HG03095 (cell line): Measurements from ENCODE around the gene B4GALT2.
A peak's percentile ranks its signal among the peaks of the same experiment; 100 is the strongest.

Source experiments
- ATAC-seq: cut with Tn5 transposase; IDR thresholded peaks from one replicate; pipeline ENCODE4 v1.9.1; 2021; ENCODE audit warnings: moderate library complexity; ENCODE audit not compliant: unreplicated experiment

The B4GALT2 gene

DNA sequence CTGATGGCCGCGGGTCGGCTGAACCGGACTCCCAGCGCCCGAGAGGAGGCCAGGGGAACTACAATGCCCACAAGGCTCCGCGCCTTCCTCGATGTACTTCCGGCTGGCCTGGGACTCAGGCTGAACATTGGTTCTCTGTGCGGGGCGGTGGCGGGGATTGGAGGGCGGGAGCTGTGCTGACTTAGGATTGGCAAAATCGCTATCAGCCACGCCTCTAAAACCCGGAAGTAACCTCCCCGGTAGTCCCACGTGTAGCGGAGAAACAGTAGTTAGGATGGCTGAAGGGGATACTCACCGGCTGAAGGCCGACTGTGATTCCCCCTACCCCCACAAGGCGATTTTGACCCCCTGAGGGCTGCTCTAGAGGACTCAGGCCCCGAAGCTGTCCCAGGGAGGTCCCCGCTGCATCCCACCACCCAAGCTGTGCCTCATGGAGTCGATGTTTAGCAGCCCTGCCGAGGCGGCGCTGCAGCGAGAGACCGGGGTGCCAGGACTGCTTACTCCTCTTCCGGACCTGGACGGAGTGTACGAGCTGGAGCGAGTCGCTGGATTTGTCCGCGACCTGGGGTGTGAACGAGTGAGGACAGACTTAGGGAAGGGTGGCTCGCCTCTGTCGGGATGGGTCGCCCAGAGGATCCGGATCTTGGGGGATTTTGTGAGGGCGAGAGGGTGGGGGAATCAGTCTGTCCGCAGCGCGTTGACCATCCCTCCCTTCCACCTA is 9.1 kb upstream of the B4GALT2 start, which contains the start of gene DPH2:
DPH2 (plus strand) TSS at position 265 of the 721 bp plus-strand sequence; CDS start at position 431, 166 bp downstream.
- ATAC-seq = peak; percentile 74

DNA sequence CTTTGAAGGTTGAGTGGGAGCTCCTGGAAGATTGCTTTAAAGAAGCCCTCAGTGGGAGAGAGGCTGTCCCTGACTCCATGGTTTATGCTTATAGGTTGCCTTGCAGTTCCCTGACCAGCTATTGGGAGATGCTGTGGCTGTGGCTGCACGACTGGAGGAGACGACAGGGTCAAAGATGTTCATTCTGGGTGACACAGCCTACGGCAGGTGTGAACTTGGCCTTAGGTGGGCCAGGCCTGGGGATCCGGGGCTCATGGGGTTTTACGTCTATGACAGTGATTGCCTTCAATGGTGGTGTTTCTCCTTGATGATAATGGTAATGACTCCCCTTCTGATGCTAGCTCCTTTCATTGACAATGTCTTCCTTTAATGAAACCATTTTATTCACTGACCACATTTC is 8.5 kb upstream of the B4GALT2 start:
- no peak for ATAC-seq

GRCh38 chr1:43970911-43971310 is 8.1 kb upstream of the B4GALT2 start:
- ATAC-seq = no peak

GRCh38 chr1:43971336-43971980 is 7.6 kb upstream of the B4GALT2 start:
- ATAC-seq = no peak

DNA sequence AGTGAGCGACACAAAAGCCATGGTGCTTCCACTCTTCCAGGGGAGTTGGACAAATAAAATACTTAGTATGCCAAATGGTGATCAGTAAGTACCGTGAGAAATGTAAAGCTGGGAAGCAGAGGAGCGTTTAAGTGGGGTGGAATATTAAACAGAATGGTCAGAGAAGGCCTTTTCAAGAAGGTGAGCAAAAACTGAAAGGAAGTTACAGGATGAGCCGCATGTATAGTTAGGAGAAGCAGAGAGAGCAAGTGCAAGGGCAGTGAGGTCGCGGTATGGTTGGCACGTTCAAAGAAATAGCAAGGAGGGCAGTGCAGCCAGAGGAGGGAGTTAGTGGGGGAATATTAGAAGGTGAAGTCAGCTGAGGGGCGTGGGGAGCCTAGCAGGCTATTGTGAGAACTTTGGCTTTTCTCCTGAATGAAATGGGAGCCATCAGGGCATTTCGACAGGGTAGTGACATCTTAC is 5.0 kb upstream of the B4GALT2 start:
- ATAC-seq = no peak

- peak; percentile 54 for ATAC-seq
Measured at GRCh38 chr1:43974443-43975248, 4.4 kb upstream of the B4GALT2 start, which contains the start of gene ATP6V0B. Gene ATP6V0B, plus strand, starts transcription at chr1:43974960. Its CDS starts 81 bp downstream, at chr1:43975041.

DNA sequence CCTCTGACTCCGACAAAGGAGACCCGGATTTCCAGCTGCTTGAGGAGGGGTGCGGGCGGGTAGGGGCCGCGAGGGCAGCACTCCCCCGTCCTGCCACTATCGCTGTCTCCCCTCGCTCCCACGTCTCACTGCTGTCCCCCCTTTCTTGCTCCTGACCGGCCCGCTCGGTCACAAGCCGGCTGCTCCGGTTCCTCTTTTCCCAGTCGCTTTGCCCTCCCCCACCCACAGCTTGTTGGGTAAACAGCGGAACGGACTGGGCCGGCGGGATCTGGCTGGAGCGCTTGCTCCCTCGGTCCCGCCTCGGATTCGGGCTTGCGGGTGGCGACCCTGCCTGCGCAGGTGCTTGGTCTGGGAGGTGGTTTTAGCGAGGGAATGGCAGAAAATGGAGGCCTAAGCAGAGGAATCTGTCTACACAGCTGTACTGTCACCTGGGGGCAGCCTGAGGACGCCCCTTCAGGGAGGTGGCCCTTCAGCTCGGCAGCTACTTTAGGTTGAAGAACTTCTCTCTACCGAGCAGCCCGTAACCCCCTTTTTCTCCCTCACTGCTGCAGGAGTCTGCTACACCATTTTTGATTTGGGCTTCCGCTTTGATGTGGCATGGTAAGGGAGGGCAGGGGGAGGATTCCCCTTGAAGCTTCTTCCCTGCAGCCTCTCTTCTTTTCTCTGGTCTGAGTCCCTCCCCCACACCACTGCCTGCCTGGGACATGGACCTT is 3.6 kb upstream of the B4GALT2 start:
- ATAC-seq = no peak

DNA sequence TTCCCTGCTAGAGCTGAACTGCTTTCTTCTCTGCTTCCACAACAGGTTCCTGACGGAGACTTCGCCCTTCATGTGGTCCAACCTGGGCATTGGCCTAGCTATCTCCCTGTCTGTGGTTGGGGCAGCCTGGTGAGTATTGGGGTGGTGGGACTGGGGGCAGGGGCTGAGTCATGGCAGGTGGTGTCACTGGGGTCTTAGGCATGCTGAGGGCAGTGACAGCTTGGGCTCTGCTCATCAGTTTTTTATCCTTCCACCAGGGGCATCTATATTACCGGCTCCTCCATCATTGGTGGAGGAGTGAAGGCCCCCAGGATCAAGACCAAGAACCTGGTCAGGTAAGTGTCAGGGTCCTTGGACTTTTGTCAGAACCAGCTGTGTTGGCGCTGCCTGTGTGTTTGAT is 3.0 kb upstream of the B4GALT2 start:
- ATAC-seq = no peak

DNA sequence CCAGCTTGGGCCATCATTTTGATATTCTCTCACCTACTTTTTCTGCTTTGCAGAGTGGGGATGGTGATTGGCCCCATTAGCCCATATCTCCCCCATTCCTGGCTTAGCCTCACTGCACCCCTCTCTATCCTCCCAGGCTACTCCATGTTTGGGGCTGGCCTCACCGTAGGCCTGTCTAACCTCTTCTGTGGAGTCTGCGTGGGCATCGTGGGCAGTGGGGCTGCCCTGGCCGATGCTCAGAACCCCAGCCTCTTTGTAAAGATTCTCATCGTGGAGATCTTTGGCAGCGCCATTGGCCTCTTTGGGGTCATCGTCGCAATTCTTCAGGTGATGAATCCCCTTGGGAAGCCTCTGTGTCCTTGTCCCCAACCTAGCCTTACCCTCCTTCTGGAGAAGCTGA is 2.1 kb upstream of the B4GALT2 start:
- no peak for ATAC-seq

- ATAC-seq = no peak
Measured at GRCh38 chr1:43977376-43978263, 1.4 kb upstream of the B4GALT2 start.

GRCh38 chr1:43978264-43978550 is 803 bp upstream of the B4GALT2 start:
- no peak for ATAC-seq

DNA sequence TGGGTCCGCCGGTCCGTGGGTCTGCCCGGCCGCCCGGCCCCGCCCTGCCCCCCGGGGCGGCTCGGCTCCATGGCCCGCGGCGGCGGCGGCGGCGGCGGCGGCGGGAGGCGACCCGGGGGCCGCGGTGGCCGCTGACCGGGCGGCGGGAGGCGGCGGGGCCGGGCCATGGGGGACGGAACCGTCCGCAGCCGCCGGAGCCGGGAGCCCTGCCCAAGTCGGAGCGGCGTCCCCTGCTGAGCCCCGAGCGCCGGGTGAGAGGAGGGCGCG is 184 bp downstream of the B4GALT2 start:
- ATAC-seq = no peak

- no peak for ATAC-seq
Measured at GRCh38 chr1:43979528-43980254, 681 bp downstream of the B4GALT2 start.

- ATAC-seq = no peak
Measured at GRCh38 chr1:43980255-43981134, 1.5 kb downstream of the B4GALT2 start.

DNA sequence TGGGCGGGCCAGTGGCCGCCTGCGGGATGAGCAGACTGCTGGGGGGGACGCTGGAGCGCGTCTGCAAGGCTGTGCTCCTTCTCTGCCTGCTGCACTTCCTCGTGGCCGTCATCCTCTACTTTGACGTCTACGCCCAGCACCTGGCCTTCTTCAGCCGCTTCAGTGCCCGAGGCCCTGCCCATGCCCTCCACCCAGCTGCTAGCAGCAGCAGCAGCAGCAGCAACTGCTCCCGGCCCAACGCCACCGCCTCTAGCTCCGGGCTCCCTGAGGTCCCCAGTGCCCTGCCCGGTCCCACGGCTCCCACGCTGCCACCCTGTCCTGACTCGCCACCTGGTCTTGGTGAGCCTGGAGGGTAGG is 2.1 kb downstream of the B4GALT2 start:
- no peak for ATAC-seq

DNA sequence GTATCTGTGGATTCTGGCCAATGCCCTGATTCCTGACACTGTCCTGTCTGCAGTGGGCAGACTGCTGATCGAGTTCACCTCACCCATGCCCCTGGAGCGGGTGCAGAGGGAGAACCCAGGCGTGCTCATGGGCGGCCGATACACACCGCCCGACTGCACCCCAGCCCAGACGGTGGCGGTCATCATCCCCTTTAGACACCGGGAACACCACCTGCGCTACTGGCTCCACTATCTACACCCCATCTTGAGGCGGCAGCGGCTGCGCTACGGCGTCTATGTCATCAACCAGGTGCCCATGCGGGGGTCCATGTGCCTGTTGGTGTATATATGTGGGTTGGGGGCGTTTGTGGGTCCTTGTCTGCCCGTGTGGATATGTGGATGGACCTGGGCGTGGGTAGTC is 2.6 kb downstream of the B4GALT2 start:
- no peak for ATAC-seq

- no peak for ATAC-seq
Measured at GRCh38 chr1:43982241-43982640, 3.2 kb downstream of the B4GALT2 start.

DNA sequence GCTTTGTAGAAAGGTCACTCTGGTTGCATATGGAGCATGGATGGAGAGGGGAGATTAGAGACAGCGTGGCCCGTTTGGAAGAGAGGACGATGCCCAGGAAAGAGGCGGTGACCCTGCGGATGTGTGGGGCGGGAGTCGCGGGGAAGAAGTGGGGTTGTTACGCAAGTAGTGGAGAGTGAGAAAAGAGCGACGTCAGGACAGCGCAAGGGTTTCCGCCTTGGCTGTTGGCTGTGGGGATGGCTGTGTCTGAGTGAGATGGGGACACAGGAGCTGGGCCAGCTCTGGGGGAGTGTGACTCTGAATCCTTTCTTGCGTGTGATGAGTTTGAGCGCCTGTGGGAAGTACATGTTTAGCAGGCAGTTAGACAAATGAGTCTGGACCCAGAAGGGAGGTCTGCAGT is 3.8 kb downstream of the B4GALT2 start:
- ATAC-seq = no peak
